ENCODE measurements around the gene ABCC3.

Gene ABCC3

GRCh38 chr17:50627782-50628601 is 6.7 kb upstream of the ABCC3 start:
- no peak for DNase-seq

- no peak for DNase-seq
These were observed 4.8 kb upstream of the ABCC3 start for GRCh38 chr17:50629902-50630301.

- no peak for DNase-seq
These were observed 4.0 kb upstream of the ABCC3 start for GRCh38 chr17:50630524-50631194.

GRCh38 chr17:50631195-50631907 is 3.3 kb upstream of the ABCC3 start:
- no peak for DNase-seq

GRCh38 chr17:50631908-50632571 is 2.6 kb upstream of the ABCC3 start:
- DNase-seq = no peak

GRCh38 chr17:50632637-50633036 is 2.0 kb upstream of the ABCC3 start:
- DNase-seq = no peak

- no peak for DNase-seq
These were observed 998 bp upstream of the ABCC3 start for GRCh38 chr17:50633683-50634082.

- DNase-seq = no peak
These were observed 442 bp downstream of the ABCC3 start for GRCh38 chr17:50634915-50635731.

GRCh38 chr17:50635732-50635981 is 976 bp downstream of the ABCC3 start:
- no peak for DNase-seq

GRCh38 chr17:50635982-50636803 is 1.5 kb downstream of the ABCC3 start:
- DNase-seq = no peak

GRCh38 chr17:50636804-50637195 is 2.1 kb downstream of the ABCC3 start:
- no peak for DNase-seq

GRCh38 chr17:50637829-50638605 is 3.3 kb downstream of the ABCC3 start:
- DNase-seq = no peak

GRCh38 chr17:50638606-50638965 is 3.9 kb downstream of the ABCC3 start:
- DNase-seq = no peak

GRCh38 chr17:50638966-50639713 is 4.5 kb downstream of the ABCC3 start:
- DNase-seq = peak; percentile 80 to 84

- DNase-seq = no peak
These were observed 6.1 kb downstream of the ABCC3 start for GRCh38 chr17:50640686-50641351.

- no peak for DNase-seq
These were observed 6.7 kb downstream of the ABCC3 start for GRCh38 chr17:50641357-50641756.

GRCh38 chr17:50642071-50642721 is 7.5 kb downstream of the ABCC3 start:
- DNase-seq = no peak

GRCh38 chr17:50642722-50643656 is 8.3 kb downstream of the ABCC3 start:
- DNase-seq = no peak
